ENCODE measurements around the gene CDHR4.
"Not testable (repeated sequence)": the region's sequence is repeated elsewhere in the genome, so short reads cannot be mapped to it uniquely, and the experiment has no call there.

CDHR4 gene

DNA sequence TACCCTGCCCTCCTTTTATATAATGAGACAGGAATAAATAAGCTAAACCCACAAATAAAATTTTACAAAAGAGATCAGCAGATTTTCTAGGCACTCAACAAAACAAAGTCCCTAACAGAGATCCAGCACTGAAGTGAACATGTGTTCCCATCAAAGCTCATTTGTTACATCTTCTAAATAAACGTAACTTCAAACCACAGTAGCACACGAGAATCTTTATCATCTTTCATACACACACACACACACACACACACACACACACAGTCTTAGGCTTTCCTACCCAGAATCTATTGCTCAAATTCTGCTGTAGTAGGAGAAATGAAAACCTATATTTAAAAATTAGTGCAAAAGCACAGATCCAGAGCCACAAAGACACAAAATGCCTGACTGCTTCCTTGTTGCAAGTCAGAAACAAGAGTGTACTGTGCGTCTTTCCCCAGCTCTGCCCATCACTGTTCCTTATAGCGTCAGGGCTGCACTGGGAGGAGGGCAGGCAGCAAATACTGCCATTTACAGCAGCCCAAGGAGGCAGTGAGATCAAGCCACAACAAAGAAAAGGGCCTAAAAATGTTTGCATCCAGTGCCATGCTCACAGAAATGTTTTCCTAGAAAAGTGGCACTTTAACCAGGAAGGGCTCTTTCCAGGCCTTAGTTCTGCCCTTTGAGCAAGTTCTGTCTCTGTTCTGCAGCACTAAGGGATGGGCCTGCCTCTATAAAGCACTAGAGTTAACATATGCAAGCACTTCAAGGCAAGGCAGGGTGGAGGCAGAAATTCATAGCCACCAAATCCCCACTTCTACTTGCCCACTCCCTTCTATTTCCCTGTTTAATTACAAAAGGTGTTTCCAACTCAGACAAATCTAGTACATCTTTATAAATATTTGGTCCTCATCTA is 19.3 kb downstream of the CDHR4 start:
- no peak for DNase-seq

DNA sequence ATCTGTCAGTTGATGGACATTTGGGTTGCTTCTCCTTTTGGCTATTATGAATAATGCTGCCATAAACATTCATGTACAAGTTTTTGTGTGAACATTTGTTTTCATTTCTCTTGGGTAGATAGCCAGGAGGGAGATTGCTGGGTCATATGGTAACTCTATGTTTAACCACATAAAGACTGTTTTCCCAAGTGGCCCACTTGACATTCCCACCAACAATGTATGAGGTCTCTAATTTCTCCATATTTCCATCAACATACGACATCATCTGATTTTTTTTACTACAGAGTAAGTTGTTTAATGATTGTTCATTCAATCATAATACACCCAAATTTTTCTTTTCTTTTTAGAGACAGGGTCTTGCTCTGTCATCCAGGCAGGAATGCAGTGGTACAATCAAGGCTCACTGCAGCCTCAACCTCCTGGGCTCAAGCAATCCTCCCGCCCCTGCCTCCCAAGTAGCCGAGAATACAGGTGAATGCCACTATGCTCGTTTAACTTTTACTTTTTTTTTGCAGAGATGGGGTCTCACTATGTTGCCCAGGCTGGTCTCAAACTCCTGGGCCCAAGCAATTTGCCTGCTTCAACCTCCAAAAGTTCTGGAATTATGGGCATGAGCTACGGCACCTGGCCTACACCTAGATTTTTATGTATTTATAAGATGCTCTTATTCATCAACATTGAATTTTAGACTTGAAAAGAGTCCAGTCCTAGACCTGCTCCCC is 20.2 kb downstream of the CDHR4 start:
- no peak for DNase-seq

GRCh38 chr3:49776101-49776500 is 23.6 kb downstream of the CDHR4 start:
- not testable (repeated sequence) for DNase-seq

DNA sequence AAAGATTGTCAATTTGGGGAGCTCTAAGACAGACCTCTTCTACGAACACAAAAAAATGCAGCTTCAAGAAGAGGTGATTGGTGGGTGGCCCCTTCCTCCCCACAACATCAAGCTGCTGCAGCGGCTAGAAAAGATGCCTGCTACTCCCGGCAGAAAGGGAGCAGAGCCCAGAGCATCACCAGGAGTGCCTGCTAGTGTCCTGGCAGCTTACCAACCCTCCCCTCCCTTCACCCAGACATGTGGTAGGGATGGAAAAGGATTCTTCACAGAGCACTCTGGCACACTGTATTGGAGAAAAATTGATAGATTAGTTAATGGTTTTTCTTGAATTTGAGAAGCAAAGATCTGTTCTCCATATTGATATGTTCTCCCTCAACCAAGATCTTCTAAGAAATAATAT is 24.1 kb downstream of the CDHR4 start:
- no peak for DNase-seq

DNA sequence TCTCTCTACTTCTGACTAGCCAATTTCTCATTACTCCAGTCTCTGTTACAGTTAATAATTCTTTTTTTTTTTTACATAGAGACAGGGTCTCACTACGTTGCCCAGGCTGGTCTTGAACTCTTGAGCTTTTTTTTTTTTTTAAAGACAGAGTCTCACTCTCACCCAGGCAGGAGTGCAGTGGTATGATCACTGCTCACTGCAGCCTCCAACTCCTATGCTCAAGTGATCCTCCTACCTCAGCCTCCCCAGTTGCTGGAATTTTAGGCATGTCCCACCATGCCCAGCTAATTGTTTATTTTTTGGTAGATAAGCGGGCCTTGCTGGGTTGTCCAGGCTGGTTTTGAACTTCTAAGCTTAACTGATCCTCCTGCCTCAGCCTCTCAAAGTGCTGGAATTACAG is 27.0 kb downstream of the CDHR4 start:
- no peak for DNase-seq

GRCh38 chr3:49771340-49771938 is 28.2 kb downstream of the CDHR4 start:
- DNase-seq: no peak

- no peak for DNase-seq
Observed at GRCh38 chr3:49769926-49770325, 29.7 kb downstream of the CDHR4 start.

- no peak for DNase-seq
Observed at GRCh38 chr3:49769286-49769915, 30.3 kb downstream of the CDHR4 start.

DNA sequence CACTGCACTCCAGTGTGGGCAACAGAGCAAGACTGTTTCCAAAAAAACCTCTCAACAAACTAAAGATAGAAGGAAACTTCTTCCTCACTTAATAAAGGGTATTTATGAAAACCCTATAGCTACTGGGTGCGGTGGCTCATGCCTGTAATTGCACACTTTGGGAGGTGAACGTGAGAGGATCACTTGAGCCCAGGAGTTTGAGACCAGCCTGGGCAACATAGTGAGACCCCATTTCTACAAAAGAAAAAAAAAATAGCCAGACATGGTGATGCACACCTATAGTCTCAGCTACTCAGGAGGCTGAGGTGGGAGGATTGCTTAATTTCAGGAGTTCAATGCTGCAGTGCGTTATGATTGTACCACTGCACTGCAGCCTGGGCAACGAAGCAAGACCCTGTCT is 35.7 kb downstream of the CDHR4 start:
- no peak for DNase-seq

GRCh38 chr3:49761661-49762060 is 38.0 kb downstream of the CDHR4 start:
- no peak for DNase-seq

DNA sequence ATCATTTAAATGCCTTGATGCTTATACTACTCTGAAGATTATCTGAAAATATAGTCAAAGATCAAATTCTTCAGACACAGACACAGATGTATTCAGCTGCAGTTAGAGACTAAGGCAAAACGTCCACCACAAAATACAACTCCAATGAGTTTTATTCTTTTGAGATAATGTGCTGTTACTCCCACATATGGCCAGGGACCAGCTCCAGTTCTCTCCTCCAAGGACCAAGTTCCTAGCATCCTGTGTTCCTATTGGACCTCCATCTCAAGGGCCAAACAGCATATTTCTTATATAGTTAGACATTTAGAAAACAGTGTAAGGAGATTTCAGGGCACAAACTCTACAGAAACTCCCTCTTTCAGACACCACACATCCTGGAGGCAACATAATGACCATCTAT is 40.4 kb downstream of the CDHR4 start:
- no peak for DNase-seq

DNA sequence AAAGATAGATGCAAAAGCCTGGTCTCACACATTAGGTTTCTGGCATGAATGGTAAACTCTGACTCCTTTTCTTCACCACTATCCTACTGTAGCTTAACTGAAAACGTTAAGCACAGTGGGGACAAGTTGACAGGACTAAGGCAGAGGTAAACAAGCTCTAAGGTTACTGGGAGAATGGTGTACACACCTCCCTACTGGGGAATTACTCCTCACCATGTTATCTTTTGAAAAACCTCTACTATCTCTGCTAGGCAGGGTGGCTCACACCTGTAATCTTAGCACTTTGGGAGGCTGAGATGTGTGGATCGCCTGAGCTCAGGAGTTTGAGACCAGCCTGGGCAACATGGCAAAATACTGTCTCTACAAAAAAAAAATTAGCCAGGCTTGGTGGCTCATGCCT is 42.5 kb downstream of the CDHR4 start:
- no peak for DNase-seq

DNA sequence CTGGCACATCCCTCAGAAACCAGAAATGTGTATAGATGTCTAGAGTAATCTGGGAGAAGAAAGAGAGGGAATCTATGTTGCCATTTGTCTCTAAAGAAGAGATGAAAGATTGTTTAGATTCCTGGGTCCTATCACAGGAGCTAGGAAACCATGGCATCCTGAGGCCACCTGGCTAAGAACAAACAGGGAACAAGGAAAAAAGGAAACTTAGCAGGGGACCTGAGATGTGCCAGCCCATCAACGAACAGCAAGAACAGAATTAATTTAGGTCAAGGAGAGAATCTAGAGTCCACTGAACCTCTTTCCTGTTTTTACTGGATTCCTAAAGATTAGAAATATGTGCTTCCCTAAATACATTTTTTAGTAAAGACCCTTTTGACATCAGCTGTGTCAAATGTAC is 43.6 kb downstream of the CDHR4 start:
- DNase-seq: no peak

DNA sequence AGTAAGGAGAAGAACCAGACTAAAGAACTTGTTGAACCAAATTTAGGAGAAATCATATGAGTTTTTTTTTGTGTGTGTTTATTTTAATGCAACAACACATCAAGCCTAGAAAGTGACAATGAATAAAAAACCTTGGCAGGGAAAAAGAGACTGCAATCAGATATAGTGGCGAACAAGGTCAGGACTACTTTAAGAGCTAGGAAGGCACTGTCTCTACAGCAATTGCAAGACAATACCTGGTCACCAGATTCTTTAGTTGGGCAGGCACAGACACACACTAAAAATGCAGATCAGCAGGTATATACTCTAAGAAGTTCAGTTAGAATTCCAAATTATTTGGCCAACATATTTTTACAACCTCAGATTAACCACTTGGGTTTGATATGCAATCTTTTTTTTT is 45.1 kb downstream of the CDHR4 start:
- DNase-seq: no peak

DNA sequence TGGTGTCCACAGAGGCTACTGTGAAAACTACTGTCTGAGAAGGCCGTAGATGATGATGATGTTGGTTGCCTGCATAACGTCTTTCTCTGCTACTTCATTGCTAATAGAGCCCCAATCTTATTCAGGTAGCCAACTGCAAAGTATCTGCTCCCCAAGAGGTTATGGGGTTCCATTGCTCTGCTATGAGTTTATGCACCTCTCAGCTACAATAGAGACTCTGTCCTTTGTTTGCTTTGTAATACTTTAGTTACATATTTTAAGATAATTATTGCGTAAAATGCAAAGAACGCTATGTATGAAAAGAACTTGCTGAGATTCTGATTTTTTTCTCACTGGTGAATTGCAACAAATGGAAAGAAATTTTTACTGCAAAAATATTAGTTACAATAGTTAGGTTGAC is 48.2 kb downstream of the CDHR4 start:
- DNase-seq: no peak

DNA sequence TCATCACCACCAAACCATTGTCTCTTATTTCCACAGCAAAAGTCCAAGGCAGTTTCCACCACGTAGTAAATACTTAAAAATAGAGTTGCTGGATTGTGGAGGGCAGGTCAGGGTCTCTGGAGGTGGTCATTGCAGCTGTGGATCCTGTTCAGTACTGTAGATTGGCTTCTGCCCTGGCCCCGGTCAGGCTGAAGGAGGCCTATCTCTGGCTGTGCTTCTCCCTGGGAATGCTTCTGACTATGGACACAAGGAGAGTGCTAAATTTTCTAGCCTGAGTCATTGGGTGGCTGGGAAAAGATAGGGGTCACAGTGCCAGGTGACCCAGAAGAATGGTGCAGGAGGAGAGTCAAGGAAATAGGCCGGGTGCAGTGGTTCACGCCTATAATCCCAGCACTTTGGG is 49.6 kb downstream of the CDHR4 start:
- DNase-seq: no peak

GRCh38 chr3:49748874-49749273 is 50.8 kb downstream of the CDHR4 start:
- not testable (repeated sequence) for DNase-seq

DNA sequence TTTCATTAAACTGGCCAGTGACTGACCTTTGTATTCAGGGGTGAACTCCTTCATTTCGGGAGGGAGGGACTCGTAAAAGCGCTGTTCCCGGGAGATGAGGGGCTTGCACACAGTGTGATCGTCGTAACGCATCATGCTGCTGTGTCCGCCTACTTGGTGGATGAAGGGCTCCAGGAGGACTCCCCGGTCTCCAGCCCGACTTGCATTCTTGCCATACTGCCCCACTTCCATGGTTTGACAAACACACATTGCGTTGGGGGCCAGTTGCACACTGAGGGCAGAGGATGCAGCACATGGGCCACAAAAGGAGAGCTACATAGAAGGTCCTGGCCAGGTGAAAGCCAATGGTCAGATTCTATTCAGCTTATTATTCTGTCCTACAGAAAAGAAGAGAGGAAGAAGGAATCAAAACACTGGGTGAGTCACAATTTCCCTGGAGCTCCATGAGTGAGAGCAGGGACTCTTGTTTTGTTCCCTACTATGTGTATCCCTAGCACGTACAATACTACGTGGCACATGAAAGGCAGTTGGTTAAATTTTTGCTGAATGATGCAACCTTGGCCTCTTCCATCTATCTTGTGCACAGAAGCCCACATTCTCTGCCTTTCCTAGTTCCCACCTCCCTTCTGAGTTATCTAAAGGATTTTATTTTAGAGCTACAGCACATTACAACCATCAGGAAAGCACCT is 51.7 kb downstream of the CDHR4 start:
- no peak for DNase-seq

GRCh38 chr3:49745986-49746385 is 53.7 kb downstream of the CDHR4 start:
- DNase-seq: no peak

Data from RPMI8226 (cell line).